ENCODE measurements around the gene CUEDC1. TPM values are rescaled to one million over a fixed set of nuclear protein-coding genes. Genes with fewer than 3 reads are reported as not detected.

CUEDC1 gene
- total RNA-seq, 2 experiments from 2014 or later, result 0.14 TPM; not detected in 1

- intact Hi-C loops (cut with DNase I, micrococcal nuclease), result no loop called here
- no peak for ATAC-seq
- H3K27ac Mint-ChIP-seq, result no peak overlapping the region
- no peaks in the 10 kb centered on the region for H3K27me3 Mint-ChIP-seq
- peaks cover 7% of the 10 kb centered on the region for H3K4me1 Mint-ChIP-seq
- no peak overlapping the region for H3K4me3 Mint-ChIP-seq
- no peaks in the 10 kb centered on the region for H3K9me3 Mint-ChIP-seq (ENCODE audit: low read depth)
- ChIA-PET CTCF (interaction anchor here (0.6 to 3.8 kb wide), 10 partner anchors 9 to 744 kb away, joined by 3 to 41 read pairs (median 3); partner anchors contain the start of gene MRPS23), POLR2A (no interaction called here)
- peaks cover 21% of the 10 kb centered on the region for H3K36me3 Mint-ChIP-seq (ENCODE audit: low read depth)
- no peak for DNase-seq
Measured at GRCh38 chr17:57835333-57835900, 119.8 kb downstream of the CUEDC1 start.

- Mint-ChIP-seq H3K27me3 (no peaks in the 10 kb centered on the region), H3K4me1 (peaks cover 7% of the 10 kb centered on the region), H3K4me3 (no peak overlapping the region), H3K9me3 (ENCODE audit: low read depth) (no peaks in the 10 kb centered on the region), H3K36me3 (ENCODE audit: low read depth) (peaks cover 15% of the 10 kb centered on the region), H3K27ac (no peak overlapping the region)
- ATAC-seq (peak; percentile 34), DNase-seq (peak; percentile 25)
- intact Hi-C loops (cut with DNase I, micrococcal nuclease), result loop anchor here in 1 of 2 experiments (5.0 kb wide), 1 partner anchor 707 kb away; no protein-coding TSS in a partner anchor
- ChIA-PET POLR2A (no interaction called here), CTCF (interaction anchor here (0.6 to 3.8 kb wide), 38 partner anchors 8 to 824 kb away, joined by 3 to 41 read pairs (median 4); partner anchors contain the start of gene MRPS23)
Measured at GRCh38 chr17:57834146-57834741, 121.0 kb downstream of the CUEDC1 start.

- Mint-ChIP-seq H3K9me3 (ENCODE audit: low read depth) (no peaks in the 10 kb centered on the region), H3K27me3 (no peaks in the 10 kb centered on the region), H3K36me3 (ENCODE audit: low read depth) (peaks cover 7% of the 10 kb centered on the region), H3K4me1 (peaks cover 7% of the 10 kb centered on the region), H3K4me3 (no peak overlapping the region), H3K27ac (no peak overlapping the region)
- DNase-seq, result peak; percentile 84
- intact Hi-C loops (cut with DNase I, micrococcal nuclease), result loop anchor here (1.0 to 5.0 kb wide), 3 partner anchors 590 to 706 kb away; no protein-coding TSS in a partner anchor
- ChIA-PET POLR2A (interaction anchor here (0.6 kb wide), 2 partner anchors 590 to 1998 kb away, joined by 3 read pairs; no protein-coding TSS in a partner anchor), CTCF (interaction anchor here (0.6 to 3.8 kb wide), 59 partner anchors 8 to 823 kb away, joined by 3 to 41 read pairs (median 4); partner anchors contain the start of gene MRPS23)
- peak; percentile 86 for ATAC-seq
Measured at GRCh38 chr17:57833179-57833939, 121.9 kb downstream of the CUEDC1 start.

GRCh38 chr17:57832314-57833178 lies 122.7 kb downstream of the CUEDC1 start:
- Mint-ChIP-seq H3K4me1 (peaks cover 7% of the 10 kb centered on the region), H3K9me3 (ENCODE audit: low read depth) (no peaks in the 10 kb centered on the region), H3K4me3 (no peak overlapping the region), H3K27ac (no peak overlapping the region), H3K27me3 (no peaks in the 10 kb centered on the region), H3K36me3 (ENCODE audit: low read depth) (peaks cover 5% of the 10 kb centered on the region)
- ChIA-PET POLR2A (interaction anchor here (0.6 kb wide), 1 partner anchor 589 kb away, joined by 3 read pairs; no protein-coding TSS in a partner anchor), CTCF (interaction anchor here (0.6 to 3.8 kb wide), 46 partner anchors 7 to 821 kb away, joined by 3 to 41 read pairs (median 4); partner anchors contain the start of gene MRPS23)
- intact Hi-C loops (cut with DNase I, micrococcal nuclease), result loop anchor here (1.0 to 5.0 kb wide), 3 partner anchors 589 to 705 kb away; no protein-coding TSS in a partner anchor
- DNase-seq (no peak), ATAC-seq (no peak)

GRCh38 chr17:57830880-57831279 lies 124.3 kb downstream of the CUEDC1 start:
- Mint-ChIP-seq H3K27ac (no peak overlapping the region), H3K27me3 (no peaks in the 10 kb centered on the region), H3K4me3 (no peak overlapping the region), H3K4me1 (peaks cover 7% of the 10 kb centered on the region), H3K9me3 (ENCODE audit: low read depth) (no peaks in the 10 kb centered on the region), H3K36me3 (ENCODE audit: low read depth) (no peaks in the 10 kb centered on the region)
- intact Hi-C loops (cut with DNase I, micrococcal nuclease), result loop anchor here in 1 of 2 experiments (5.0 kb wide), 1 partner anchor 704 kb away; no protein-coding TSS in a partner anchor
- ChIA-PET POLR2A (no interaction called here), CTCF (no interaction called here)
- ATAC-seq, result no peak
- no peak for DNase-seq

- ChIA-PET CTCF (interaction anchor here (0.7 kb wide), 1 partner anchor 54 kb away, joined by 3 read pairs; no protein-coding TSS in a partner anchor), POLR2A (no interaction called here)
- Mint-ChIP-seq H3K36me3 (ENCODE audit: low read depth) (no peaks in the 10 kb centered on the region), H3K4me3 (no peak overlapping the region), H3K27me3 (no peaks in the 10 kb centered on the region), H3K9me3 (ENCODE audit: low read depth) (no peaks in the 10 kb centered on the region), H3K4me1 (no peaks in the 10 kb centered on the region), H3K27ac (no peak overlapping the region)
- ATAC-seq (no peak), DNase-seq (no peak)
- intact Hi-C loops (cut with DNase I, micrococcal nuclease), result no loop called here
Measured at GRCh38 chr17:57823469-57824401, 131.5 kb downstream of the CUEDC1 start.

GRCh38 chr17:57819867-57820266 lies 135.3 kb downstream of the CUEDC1 start:
- intact Hi-C loops (cut with DNase I, micrococcal nuclease), result no loop called here
- H3K9me3 Mint-ChIP-seq (ENCODE audit: low read depth), result no peaks in the 10 kb centered on the region
- ATAC-seq (no peak), DNase-seq (no peak)
- peaks cover 6% of the 10 kb centered on the region for H3K27me3 Mint-ChIP-seq
- no peak overlapping the region for H3K4me3 Mint-ChIP-seq
- no peaks in the 10 kb centered on the region for H3K4me1 Mint-ChIP-seq
- ChIA-PET CTCF (interaction anchor here (1.1 kb wide), 1 partner anchor 9 kb away, joined by 4 read pairs; no protein-coding TSS in a partner anchor), POLR2A (no interaction called here)
- H3K36me3 Mint-ChIP-seq (ENCODE audit: low read depth), result no peaks in the 10 kb centered on the region
- H3K27ac Mint-ChIP-seq, result no peak overlapping the region

- intact Hi-C loops (cut with DNase I, micrococcal nuclease), result no loop called here
- no peak overlapping the region for H3K27ac Mint-ChIP-seq
- ChIA-PET CTCF (interaction anchor here (0.5 to 1.1 kb wide), 2 partner anchors 10 to 36 kb away, joined by 3 to 4 read pairs; no protein-coding TSS in a partner anchor), POLR2A (no interaction called here)
- no peak overlapping the region for H3K4me3 Mint-ChIP-seq
- no peaks in the 10 kb centered on the region for H3K4me1 Mint-ChIP-seq
- no peaks in the 10 kb centered on the region for H3K36me3 Mint-ChIP-seq (ENCODE audit: low read depth)
- no peak for DNase-seq
- peaks cover 9% of the 10 kb centered on the region for H3K27me3 Mint-ChIP-seq
- no peaks in the 10 kb centered on the region for H3K9me3 Mint-ChIP-seq (ENCODE audit: low read depth)
- no peak for ATAC-seq
Measured at GRCh38 chr17:57819285-57819684, 135.9 kb downstream of the CUEDC1 start.

GRCh38 chr17:57818066-57818465 lies 137.1 kb downstream of the CUEDC1 start:
- Mint-ChIP-seq H3K36me3 (ENCODE audit: low read depth) (no peaks in the 10 kb centered on the region), H3K4me3 (no peak overlapping the region), H3K9me3 (ENCODE audit: low read depth) (no peaks in the 10 kb centered on the region), H3K27ac (no peak overlapping the region), H3K27me3 (peaks cover 9% of the 10 kb centered on the region), H3K4me1 (no peaks in the 10 kb centered on the region)
- no peak for DNase-seq
- POLR2A ChIA-PET, result interaction anchor here (0.5 to 0.7 kb wide), 2 partner anchors 13 to 537 kb away, joined by 3 to 6 read pairs; no protein-coding TSS in a partner anchor
- CTCF ChIA-PET, result interaction anchor here (1.3 to 3.2 kb wide), 2 partner anchors 9 to 16 kb away, joined by 3 to 21 read pairs; no protein-coding TSS in a partner anchor
- ATAC-seq, result no peak
- intact Hi-C loops (cut with DNase I, micrococcal nuclease), result no loop called here

- H3K4me3 Mint-ChIP-seq, result no peak overlapping the region
- intact Hi-C loops (cut with DNase I, micrococcal nuclease), result no loop called here
- peaks cover 11% of the 10 kb centered on the region for H3K27me3 Mint-ChIP-seq
- CTCF ChIA-PET, result interaction anchor here (1.0 to 3.2 kb wide), 4 partner anchors 9 to 356 kb away, joined by 3 to 21 read pairs (median 3); no protein-coding TSS in a partner anchor
- H3K36me3 Mint-ChIP-seq (ENCODE audit: low read depth), result no peaks in the 10 kb centered on the region
- DNase-seq (no peak), ATAC-seq (no peak)
- no peak overlapping the region for H3K27ac Mint-ChIP-seq
- no peaks in the 10 kb centered on the region for H3K4me1 Mint-ChIP-seq
- POLR2A ChIA-PET, result no interaction called here
- no peaks in the 10 kb centered on the region for H3K9me3 Mint-ChIP-seq (ENCODE audit: low read depth)
Measured at GRCh38 chr17:57817299-57817698, 137.9 kb downstream of the CUEDC1 start.
